Globus pallidus (tissue), 1 donor: ENCODE results near the gene TKTL2.
"Not testable (repeated sequence)": the region's sequence is repeated elsewhere in the genome, so short reads cannot be mapped to it uniquely, and the experiment has no call there.

Source experiments
- DNase-seq: peaks from one replicate; pipeline ENCODE4 v3.0.0-alpha.2; 2015; ENCODE audit warnings: low spot score

TKTL2 gene

GRCh38 chr4:163447481-163447880 is 26.1 kb downstream of the TKTL2 start:
- DNase-seq = no peak

- not testable (repeated sequence) for DNase-seq
These were observed 26.5 kb downstream of the TKTL2 start for GRCh38 chr4:163447023-163447422.

DNA sequence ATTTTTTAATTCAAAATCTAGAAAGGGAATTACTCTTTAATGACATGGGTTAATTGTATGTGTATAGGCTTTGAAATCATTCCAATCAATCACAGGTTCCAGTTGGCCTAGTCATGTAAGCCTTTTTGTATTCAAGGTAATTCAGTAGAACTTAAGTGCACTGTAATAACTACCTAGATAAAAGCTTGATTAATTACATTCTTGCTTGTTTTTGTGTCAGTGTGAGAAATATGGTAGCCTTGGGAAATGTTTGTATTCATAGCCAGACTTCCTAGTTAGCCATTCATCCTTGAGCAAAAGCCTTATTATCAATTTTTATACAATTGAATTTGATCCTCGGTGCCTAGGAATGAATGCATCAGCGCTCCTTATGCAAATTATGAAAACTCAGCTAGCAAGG is 33.5 kb downstream of the TKTL2 start:
- no peak for DNase-seq
